CD4-positive, alpha-beta T cell (primary cell): Measurements from ENCODE around the gene TSPAN11. TPM values are rescaled to one million over a fixed set of nuclear protein-coding genes. Genes with fewer than 3 reads are reported as not detected.

Experiments used
- ATAC-seq: fragments of 200-7000 bp; cut with Tn5 transposase; one replicate; pipeline ENCODE4 v1.10.0; 2022; ENCODE audit warnings: mild to moderate bottlenecking; ENCODE audit not compliant: poor library complexity
- CTCF ChIA-PET: fragments of 350-600 bp; sonication (Branson Sonifier 250); formaldehyde crosslinking; loops from one replicate; lab custom pipeline; 2021; ENCODE audit warnings: antibody characterized with exemption, inconsistent platforms; lab: Charles Lee
- POLR2A ChIA-PET: fragments of 350-600 bp; sonication (Branson Sonifier 250); formaldehyde crosslinking; loops from one replicate; lab custom pipeline; 2021; ENCODE audit warnings: antibody characterized with exemption, inconsistent platforms; lab: Charles Lee
- DNase-seq, 14 experiments: peaks; one replicate each; pipeline ENCODE4 v3.0.0-alpha.2; 2013 to 2020; ENCODE audit warnings: mixed read lengths in 2 of 14
- H3K27ac ChIP-seq, 2 donors: one replicate each; pipeline versions ENCODE4 v1.5.1 to v1.7.0; 2013; ENCODE audit warnings: low read length in 2 of 2, low read depth in 1 of 2, mild to moderate bottlenecking in 1 of 2
- H3K27me3 ChIP-seq, 2 experiments: 1 replicate in 1 of 2; 2 replicates in 1 of 2; pipeline versions ENCODE4 v1.6.1 to v1.7.0; 2013; ENCODE audit warnings: low read length in 2 of 2, control low read depth in 1 of 2, mild to moderate bottlenecking in 1 of 2, moderate library complexity in 1 of 2; ENCODE audit not compliant: insufficient read depth in 2 of 2, control insufficient read depth in 1 of 2
- H3K36me3 ChIP-seq: one replicate; pipeline ENCODE4 v1.6.1; 2013; ENCODE audit warnings: low read length, control low read depth; ENCODE audit not compliant: insufficient read depth
- H3K4me1 ChIP-seq: one replicate; pipeline ENCODE4 v1.6.1; 2013; ENCODE audit warnings: low read length, control low read depth; ENCODE audit not compliant: insufficient read depth
- H3K4me3 ChIP-seq: one replicate; pipeline ENCODE4 v1.5.1; 2013; ENCODE audit warnings: mild to moderate bottlenecking, low read length, moderate library complexity
- H3K9me3 ChIP-seq, 2 experiments: 1 replicate in 1 of 2; 2 replicates in 1 of 2; pipeline versions ENCODE4 v1.6.1 to v1.7.0; 2013; ENCODE audit warnings: low read length in 2 of 2, mild to moderate bottlenecking in 2 of 2, control low read depth in 1 of 2, moderate library complexity in 1 of 2; ENCODE audit not compliant: control insufficient read depth in 1 of 2, insufficient read depth in 1 of 2
- H3K27ac Mint-ChIP-seq: one replicate; pipeline ENCODE4 v1.8.0; 2020; ENCODE audit warnings: mixed read lengths
- H3K27me3 Mint-ChIP-seq: one replicate; pipeline ENCODE4 v1.8.0; 2021; ENCODE audit warnings: mixed read lengths
- H3K36me3 Mint-ChIP-seq: one replicate; pipeline ENCODE4 v1.8.0; 2021; ENCODE audit warnings: low read depth, mixed read lengths
- H3K4me1 Mint-ChIP-seq: one replicate; pipeline ENCODE4 v1.8.0; 2021; ENCODE audit warnings: low read depth, mixed read lengths
- H3K4me3 Mint-ChIP-seq: one replicate; pipeline ENCODE4 v1.8.0; 2020; ENCODE audit warnings: mild to moderate bottlenecking, mixed read lengths
- H3K9me3 Mint-ChIP-seq: one replicate; pipeline ENCODE4 v1.8.0; 2020; ENCODE audit warnings: mixed read lengths
- intact Hi-C, 2 experiments: fragments of 100-400 bp; cut with DNase I in 1 of 2; cut with micrococcal nuclease in 1 of 2; formaldehyde crosslinking; loops; one replicate each; pipeline versions ENCODE4 v1.15.1 to v1.9.0; 2023 to 2025; cut with DNase I, micrococcal nuclease
- total RNA-seq, 174 experiments: library from RNA in 2 of 174; stranded (reverse) in 2 of 174; gene quantifications; one replicate each; pipeline ENCODE4 v1.2.3 and lab custom pipeline; 2021 to 2026
- TF ChIP-seq, protein P1 (sequence below): fragments of 200-600 bp; IDR thresholded peaks from one replicate; pipeline ENCODE4 v1.8.0; 2022; ENCODE audit warnings: antibody characterized with exemption, mild to moderate bottlenecking

The TSPAN11 gene
- total RNA-seq, 2 experiments from 2014 or later = not detected

DNA sequence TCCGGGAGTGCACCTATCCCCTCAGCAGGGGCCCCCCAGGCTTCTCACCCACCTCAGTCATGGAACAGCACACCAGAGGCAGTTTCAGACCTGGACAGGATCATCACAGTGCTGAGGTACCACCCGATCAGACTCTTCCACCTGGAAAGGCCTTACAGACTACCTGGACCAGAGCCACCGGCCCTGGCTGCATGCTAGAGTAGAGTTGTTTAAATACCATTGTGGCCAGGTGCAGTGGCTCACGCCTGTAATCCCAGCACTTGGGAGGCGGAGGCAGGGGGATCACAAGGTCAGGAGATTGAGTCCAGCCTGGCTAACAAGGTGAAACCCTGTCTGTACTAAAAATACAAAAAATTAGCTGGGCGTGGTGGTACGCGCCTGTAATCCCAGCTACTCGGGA lies 61.5 kb downstream of the TSPAN11 start:
- no peak overlapping the region for H3K27ac ChIP-seq
- H3K4me3 ChIP-seq = no peak overlapping the region
- Mint-ChIP-seq H3K9me3 (no peaks in the 10 kb centered on the region), H3K4me1 (no peaks in the 10 kb centered on the region), H3K4me3 (no peak overlapping the region), H3K27me3 (no peaks in the 10 kb centered on the region), H3K27ac (no peak overlapping the region), H3K36me3 (no peaks in the 10 kb centered on the region)
- H3K36me3 ChIP-seq = no peaks in the 10 kb centered on the region
- POLR2A ChIA-PET = no interaction called here
- no peaks in the 10 kb centered on the region for H3K9me3 ChIP-seq
- CTCF ChIA-PET = no interaction called here
- no peak for DNase-seq
- no peak for ATAC-seq
- intact Hi-C loops = loop anchor here in 1 of 2 experiments (5.0 kb wide), 1 partner anchor 141 kb away; no protein-coding TSS in a partner anchor
- H3K27me3 ChIP-seq = no peaks in the 10 kb centered on the region
- H3K4me1 ChIP-seq = no peaks in the 10 kb centered on the region
- TF ChIP-seq, protein P1, sequence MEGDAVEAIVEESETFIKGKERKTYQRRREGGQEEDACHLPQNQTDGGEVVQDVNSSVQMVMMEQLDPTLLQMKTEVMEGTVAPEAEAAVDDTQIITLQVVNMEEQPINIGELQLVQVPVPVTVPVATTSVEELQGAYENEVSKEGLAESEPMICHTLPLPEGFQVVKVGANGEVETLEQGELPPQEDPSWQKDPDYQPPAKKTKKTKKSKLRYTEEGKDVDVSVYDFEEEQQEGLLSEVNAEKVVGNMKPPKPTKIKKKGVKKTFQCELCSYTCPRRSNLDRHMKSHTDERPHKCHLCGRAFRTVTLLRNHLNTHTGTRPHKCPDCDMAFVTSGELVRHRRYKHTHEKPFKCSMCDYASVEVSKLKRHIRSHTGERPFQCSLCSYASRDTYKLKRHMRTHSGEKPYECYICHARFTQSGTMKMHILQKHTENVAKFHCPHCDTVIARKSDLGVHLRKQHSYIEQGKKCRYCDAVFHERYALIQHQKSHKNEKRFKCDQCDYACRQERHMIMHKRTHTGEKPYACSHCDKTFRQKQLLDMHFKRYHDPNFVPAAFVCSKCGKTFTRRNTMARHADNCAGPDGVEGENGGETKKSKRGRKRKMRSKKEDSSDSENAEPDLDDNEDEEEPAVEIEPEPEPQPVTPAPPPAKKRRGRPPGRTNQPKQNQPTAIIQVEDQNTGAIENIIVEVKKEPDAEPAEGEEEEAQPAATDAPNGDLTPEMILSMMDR = no peak

DNA sequence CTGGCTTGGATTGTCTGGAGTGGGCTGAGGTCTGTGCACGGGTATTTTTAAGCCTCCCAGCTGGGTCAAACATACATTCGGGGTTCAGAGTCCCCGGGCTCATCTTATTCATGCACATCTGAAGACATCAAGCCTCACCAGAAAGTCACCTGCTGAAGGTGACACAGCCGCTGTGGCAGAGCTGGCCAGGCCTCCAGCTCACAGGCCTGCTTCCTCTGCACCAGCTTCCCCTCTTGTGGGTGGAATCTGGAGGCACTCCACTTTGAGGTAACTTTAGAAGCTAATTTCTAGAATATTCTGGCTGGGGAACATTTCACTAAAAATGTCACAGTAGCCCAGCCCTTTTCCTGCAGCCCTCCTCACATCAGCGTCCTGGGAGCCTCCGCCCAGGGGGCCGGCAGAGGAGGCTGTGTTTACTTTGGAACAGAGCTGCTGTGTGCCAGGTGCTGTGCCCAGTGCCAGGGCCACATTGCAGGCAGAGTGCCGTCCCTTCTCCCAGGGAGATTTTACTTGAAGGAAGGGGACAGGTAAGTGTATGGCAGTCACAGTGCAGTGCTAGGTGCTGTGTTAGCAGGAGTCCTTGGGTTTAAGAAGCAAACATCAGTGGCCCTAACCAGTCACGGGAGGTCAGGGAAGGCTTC lies 62.2 kb downstream of the TSPAN11 start:
- no peaks in the 10 kb centered on the region for H3K4me1 ChIP-seq
- no peaks in the 10 kb centered on the region for H3K9me3 ChIP-seq
- intact Hi-C loops = loop anchor here in 1 of 2 experiments (5.0 kb wide), 1 partner anchor 141 kb away; no protein-coding TSS in a partner anchor
- Mint-ChIP-seq H3K27ac (no peak overlapping the region), H3K36me3 (no peaks in the 10 kb centered on the region), H3K4me3 (no peak overlapping the region), H3K9me3 (no peaks in the 10 kb centered on the region), H3K27me3 (no peaks in the 10 kb centered on the region), H3K4me1 (no peaks in the 10 kb centered on the region)
- no peaks in the 10 kb centered on the region for H3K27me3 ChIP-seq
- no peaks in the 10 kb centered on the region for H3K36me3 ChIP-seq
- ATAC-seq (no peak), DNase-seq (no peak)
- TF ChIP-seq, protein P1 = no peak
- POLR2A ChIA-PET = no interaction called here
- H3K4me3 ChIP-seq = no peak overlapping the region
- H3K27ac ChIP-seq = no peak overlapping the region
- CTCF ChIA-PET = no interaction called here

DNA sequence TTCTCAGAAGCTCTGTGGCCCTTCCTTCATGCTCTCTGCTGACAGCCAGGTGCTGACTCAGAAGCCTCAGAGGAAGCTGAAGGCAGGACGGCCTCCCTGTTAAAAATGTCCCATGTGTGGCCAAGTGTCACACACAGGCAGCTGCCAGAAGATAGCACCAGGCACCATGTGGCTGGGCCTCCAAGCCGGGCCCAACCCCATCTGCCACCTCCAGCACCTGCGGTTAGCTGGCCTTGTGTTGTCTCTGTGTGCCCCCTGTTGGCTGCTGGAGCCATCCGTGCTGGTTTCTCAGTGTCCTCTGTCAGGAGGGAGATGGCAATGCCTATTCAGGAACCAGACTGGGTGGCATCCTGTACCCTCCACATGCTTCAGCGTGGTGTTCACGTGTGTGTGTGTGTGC lies 63.2 kb downstream of the TSPAN11 start:
- Mint-ChIP-seq H3K27me3 (no peaks in the 10 kb centered on the region), H3K4me1 (no peaks in the 10 kb centered on the region), H3K9me3 (no peaks in the 10 kb centered on the region), H3K4me3 (no peak overlapping the region), H3K27ac (no peak overlapping the region), H3K36me3 (no peaks in the 10 kb centered on the region)
- Histone ChIP-seq H3K27ac (no peak overlapping the region), H3K9me3 (no peaks in the 10 kb centered on the region), H3K27me3 (no peaks in the 10 kb centered on the region), H3K4me3 (no peak overlapping the region), H3K4me1 (no peaks in the 10 kb centered on the region), H3K36me3 (no peaks in the 10 kb centered on the region)
- ATAC-seq (no peak), DNase-seq (peak in 2 of 14 experiments; percentile 10 to 22)
- TF ChIP-seq, protein P1 = no peak
- intact Hi-C loops = loop anchor here in 1 of 2 experiments (5.0 kb wide), 1 partner anchor 142 kb away; no protein-coding TSS in a partner anchor
- POLR2A ChIA-PET = no interaction called here
- CTCF ChIA-PET = no interaction called here
